ENCODE results near the gene HERPUD1.

DNA sequence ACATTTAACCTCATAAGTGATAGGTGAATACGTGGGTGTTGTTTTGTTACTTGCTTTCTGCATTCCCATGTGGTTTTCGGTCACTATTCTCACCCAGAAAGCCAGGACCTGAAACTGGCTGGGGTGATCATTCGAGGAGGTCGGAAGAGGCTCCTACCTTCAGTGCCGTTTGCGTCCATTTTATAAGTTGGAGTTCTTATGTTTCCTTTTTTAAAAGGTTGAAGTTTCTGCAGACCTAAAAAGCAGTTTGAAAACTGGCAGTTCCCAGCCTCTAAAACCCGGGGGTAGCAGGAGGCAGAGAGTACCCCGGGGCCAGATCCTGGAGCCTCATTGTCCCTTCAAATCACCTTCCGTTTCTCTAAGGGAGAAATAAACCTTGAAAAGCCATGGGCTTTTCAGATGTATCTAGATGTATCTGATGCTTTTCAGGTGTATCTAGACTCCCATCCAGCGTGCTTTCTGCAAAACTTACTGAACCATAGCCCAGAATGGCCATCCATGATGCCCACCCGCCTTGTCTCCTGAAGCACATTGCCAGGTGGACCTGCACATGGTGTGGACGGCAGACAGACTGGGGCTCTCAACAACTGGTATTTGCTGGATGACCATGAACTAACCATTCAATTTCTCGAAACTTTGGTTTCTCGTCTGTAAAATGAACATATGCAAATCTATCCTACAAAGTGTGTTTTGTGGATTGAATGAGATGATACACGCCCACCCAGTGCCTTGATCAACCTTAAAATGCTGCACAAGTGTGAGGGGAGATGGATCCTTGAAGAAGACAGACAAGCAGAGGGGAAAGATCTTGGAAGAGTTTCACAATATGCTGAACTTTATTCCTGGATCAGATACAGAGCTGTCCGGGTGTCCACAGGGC lies 58.7 kb downstream of the HERPUD1 start:
- no peak for TF ChIP-seq EZH2 (optimal IDR thresholded peaks at IDR 0.05; ENCODE audit: low read depth, low read length)
- TF ChIP-seq, protein P1, sequence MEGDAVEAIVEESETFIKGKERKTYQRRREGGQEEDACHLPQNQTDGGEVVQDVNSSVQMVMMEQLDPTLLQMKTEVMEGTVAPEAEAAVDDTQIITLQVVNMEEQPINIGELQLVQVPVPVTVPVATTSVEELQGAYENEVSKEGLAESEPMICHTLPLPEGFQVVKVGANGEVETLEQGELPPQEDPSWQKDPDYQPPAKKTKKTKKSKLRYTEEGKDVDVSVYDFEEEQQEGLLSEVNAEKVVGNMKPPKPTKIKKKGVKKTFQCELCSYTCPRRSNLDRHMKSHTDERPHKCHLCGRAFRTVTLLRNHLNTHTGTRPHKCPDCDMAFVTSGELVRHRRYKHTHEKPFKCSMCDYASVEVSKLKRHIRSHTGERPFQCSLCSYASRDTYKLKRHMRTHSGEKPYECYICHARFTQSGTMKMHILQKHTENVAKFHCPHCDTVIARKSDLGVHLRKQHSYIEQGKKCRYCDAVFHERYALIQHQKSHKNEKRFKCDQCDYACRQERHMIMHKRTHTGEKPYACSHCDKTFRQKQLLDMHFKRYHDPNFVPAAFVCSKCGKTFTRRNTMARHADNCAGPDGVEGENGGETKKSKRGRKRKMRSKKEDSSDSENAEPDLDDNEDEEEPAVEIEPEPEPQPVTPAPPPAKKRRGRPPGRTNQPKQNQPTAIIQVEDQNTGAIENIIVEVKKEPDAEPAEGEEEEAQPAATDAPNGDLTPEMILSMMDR (IDR thresholded peaks at IDR 0.05; ENCODE audit: low read length) = no peak
- TF ChIP-seq EZH2phosphoT487 (IDR thresholded peaks at IDR 0.05; ENCODE audit: low read length) = no peak

Data from MM.1S (cell line).